Endothelial cell of umbilical vein (primary cell): ENCODE measurements around the gene MB21D2.
"Not testable (repeated sequence)": the region's sequence is repeated elsewhere in the genome, so short reads cannot be mapped to it uniquely, and the experiment has no call there.

ENCODE experiments used
- CTCF ChIP-seq, 2 donors: IDR thresholded peaks; 1 replicate in 1 of 2; 2 replicates in 1 of 2; pipeline ENCODE4 v1.5.1; 2011; ENCODE audit warnings: low read length in 2 of 2, mild to moderate bottlenecking in 2 of 2, moderate library complexity in 2 of 2, control low read depth in 1 of 2, inconsistent platforms in 1 of 2, low read depth in 1 of 2; ENCODE audit not compliant: insufficient read depth in 1 of 2; ENCODE audit errors: extremely low read depth in 1 of 2
- JUN ChIP-seq: IDR thresholded peaks from 2 replicates; pipeline ENCODE4 v1.6.1; 2011; ENCODE audit warnings: borderline replicate concordance, low read depth; ENCODE audit not compliant: insufficient read length, insufficient read depth

- not testable (repeated sequence) for TF ChIP-seq CTCF (IDR thresholded peaks at IDR 0.05; ENCODE audit: extremely low read depth in 1 of 2, insufficient read depth in 1 of 2, low read depth in 1 of 2, low read length in 2 of 2); JUN
Measured at GRCh38 chr3:192849821-192850220, 67.8 kb downstream of the MB21D2 start.
